ENCODE data around the gene CADPS2. TPM values are rescaled to one million over a fixed set of nuclear protein-coding genes. Genes with fewer than 3 reads are reported as not detected.

CADPS2 gene
- total and polyA plus RNA-seq, 2 donors (not counting 1 experiment from before 2014, with no cell fraction given) = not detected

- no peaks in the 10 kb centered on the region for H3K79me2 ChIP-seq (ENCODE audit: control insufficient read depth, insufficient read depth, low read length)
- intact Hi-C loops (cut with micrococcal nuclease) = no loop called here
- H3K4me3 ChIP-seq (ENCODE audit: control extremely low read depth in 1 of 5, extremely low read depth in 1 of 5, insufficient read depth in 1 of 5, low read depth in 2 of 5, low read length in 4 of 5) = no peak overlapping the region
- H3K9me3 ChIP-seq (ENCODE audit: control extremely low read depth in 1 of 3, control insufficient read depth in 2 of 3, insufficient read depth in 1 of 3, low read length in 2 of 3) = peaks cover 0 to 39% (median 0%) of the 10 kb centered on the region in 3 donors
- peaks cover 0 to 65% (median 40%) of the 10 kb centered on the region in 4 experiments for H3K27me3 ChIP-seq (replicated peaks in 1 of 4; ENCODE audit: control extremely low read depth in 1 of 4, control insufficient read depth in 3 of 4, insufficient read depth in 4 of 4, low read length in 3 of 4)
- no peak overlapping the region for H2AFZ ChIP-seq (ENCODE audit: insufficient read depth, low read depth, low read length, poor library complexity, severe bottlenecking)
- ChIA-PET CTCF (no interaction called here), POLR2A (no interaction called here)
- no peaks in the 10 kb centered on the region for H4K20me1 ChIP-seq (ENCODE audit: control insufficient read depth, insufficient read depth, low read length, poor library complexity, severe bottlenecking)
- H3K9ac ChIP-seq (ENCODE audit: low read length) = no peak overlapping the region
- no peaks in the 10 kb centered on the region for H3K4me1 Mint-ChIP-seq
- H3K4me1 ChIP-seq (ENCODE audit: control insufficient read depth in 2 of 2, insufficient read depth in 2 of 2, low read length in 2 of 2) = no peaks in the 10 kb centered on the region
- H3K9me3 Mint-ChIP-seq (ENCODE audit: insufficient read depth) = no peaks in the 10 kb centered on the region
- DNase-seq (no peak), ATAC-seq (ENCODE audit: low read depth) (no peak)
- H3K4me3 Mint-ChIP-seq = no peak overlapping the region
- no peak overlapping the region for H3K27ac Mint-ChIP-seq
- H3K4me2 ChIP-seq (replicated peaks; ENCODE audit: low read depth, low read length, poor library complexity, severe bottlenecking) = no peak overlapping the region
- H3K36me3 ChIP-seq (replicated peaks in 1 of 2; ENCODE audit: control extremely low read depth in 1 of 2, control insufficient read depth in 1 of 2, extremely low read depth in 1 of 2, insufficient read depth in 2 of 2, low read length in 1 of 2) = no peaks in the 10 kb centered on the region
- TF ChIP-seq EZH2 (IDR thresholded peaks at IDR 0.05; ENCODE audit: borderline replicate concordance, insufficient read depth, low read depth, low read length, poor library complexity, severe bottlenecking) = no peak
- TF ChIP-seq, protein P1, sequence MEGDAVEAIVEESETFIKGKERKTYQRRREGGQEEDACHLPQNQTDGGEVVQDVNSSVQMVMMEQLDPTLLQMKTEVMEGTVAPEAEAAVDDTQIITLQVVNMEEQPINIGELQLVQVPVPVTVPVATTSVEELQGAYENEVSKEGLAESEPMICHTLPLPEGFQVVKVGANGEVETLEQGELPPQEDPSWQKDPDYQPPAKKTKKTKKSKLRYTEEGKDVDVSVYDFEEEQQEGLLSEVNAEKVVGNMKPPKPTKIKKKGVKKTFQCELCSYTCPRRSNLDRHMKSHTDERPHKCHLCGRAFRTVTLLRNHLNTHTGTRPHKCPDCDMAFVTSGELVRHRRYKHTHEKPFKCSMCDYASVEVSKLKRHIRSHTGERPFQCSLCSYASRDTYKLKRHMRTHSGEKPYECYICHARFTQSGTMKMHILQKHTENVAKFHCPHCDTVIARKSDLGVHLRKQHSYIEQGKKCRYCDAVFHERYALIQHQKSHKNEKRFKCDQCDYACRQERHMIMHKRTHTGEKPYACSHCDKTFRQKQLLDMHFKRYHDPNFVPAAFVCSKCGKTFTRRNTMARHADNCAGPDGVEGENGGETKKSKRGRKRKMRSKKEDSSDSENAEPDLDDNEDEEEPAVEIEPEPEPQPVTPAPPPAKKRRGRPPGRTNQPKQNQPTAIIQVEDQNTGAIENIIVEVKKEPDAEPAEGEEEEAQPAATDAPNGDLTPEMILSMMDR (IDR thresholded peaks at IDR 0.05) = no peak
- WGBS (ENCODE audit: insufficient coverage) = 27% methylated on average over 3 of the region's 11 CpGs
- peaks cover 63% of the 10 kb centered on the region for H3K27me3 Mint-ChIP-seq
- no peak overlapping the region for H3K27ac ChIP-seq (ENCODE audit: low read length in 2 of 2)
Observed at GRCh38 chr7:122300956-122301833, 585.1 kb downstream of the CADPS2 start.

DNA sequence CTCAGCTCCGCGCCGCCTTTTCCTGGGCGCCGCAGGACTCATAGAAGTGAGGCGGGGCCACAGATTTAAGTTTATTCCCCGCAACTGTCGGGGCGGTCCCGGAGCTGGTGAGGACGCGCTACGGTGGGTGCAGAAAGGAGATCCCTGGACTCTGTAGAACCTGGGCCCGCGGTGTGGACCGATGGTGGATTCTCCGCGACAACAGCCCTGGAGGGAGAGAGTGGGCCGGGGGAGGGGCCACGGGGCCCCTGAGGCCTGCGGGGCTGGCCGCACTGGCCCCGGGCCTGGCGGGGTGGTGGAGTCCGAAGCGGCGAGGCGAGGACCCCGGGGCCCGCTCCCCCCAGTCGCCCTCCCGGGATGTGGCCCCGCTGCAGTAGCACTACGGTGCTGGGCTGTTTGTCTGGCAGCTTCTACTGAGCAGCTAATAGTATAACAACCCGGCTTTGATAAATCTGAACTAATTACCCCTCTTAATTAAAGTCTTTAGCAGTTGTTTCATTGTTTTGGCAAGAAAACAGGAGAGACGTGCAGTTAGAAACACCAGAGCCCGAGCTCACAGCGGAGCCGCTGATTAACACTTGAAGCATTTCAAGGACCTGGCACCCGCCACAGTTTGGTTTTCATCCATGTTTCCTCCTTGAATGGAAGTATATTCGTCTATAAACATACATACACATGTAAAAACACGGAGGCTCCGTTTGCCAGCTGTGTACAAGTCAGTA, 585.9 kb downstream of the CADPS2 start:
- Histone ChIP-seq H3K36me3 (replicated peaks in 1 of 2; ENCODE audit: control extremely low read depth in 1 of 2, control insufficient read depth in 1 of 2, extremely low read depth in 1 of 2, insufficient read depth in 2 of 2, low read length in 1 of 2) (no peaks in the 10 kb centered on the region), H3K4me2 (replicated peaks; ENCODE audit: low read depth, low read length, poor library complexity, severe bottlenecking) (no peak overlapping the region), H3K4me1 (ENCODE audit: control insufficient read depth in 2 of 2, insufficient read depth in 2 of 2, low read length in 2 of 2) (no peaks in the 10 kb centered on the region), H3K27me3 (replicated peaks in 1 of 4; ENCODE audit: control extremely low read depth in 1 of 4, control insufficient read depth in 3 of 4, insufficient read depth in 4 of 4, low read length in 3 of 4) (peaks cover 0 to 57% (median 37%) of the 10 kb centered on the region in 4 experiments), H3K9ac (ENCODE audit: low read length) (no peak overlapping the region), H4K20me1 (ENCODE audit: control insufficient read depth, insufficient read depth, low read length, poor library complexity, severe bottlenecking) (no peaks in the 10 kb centered on the region), H3K9me3 (ENCODE audit: control extremely low read depth in 1 of 3, control insufficient read depth in 2 of 3, insufficient read depth in 1 of 3, low read length in 2 of 3) (peaks cover 0 to 30% (median 0%) of the 10 kb centered on the region in 3 donors), H2AFZ (ENCODE audit: insufficient read depth, low read depth, low read length, poor library complexity, severe bottlenecking) (no peak overlapping the region), H3K79me2 (ENCODE audit: control insufficient read depth, insufficient read depth, low read length) (no peaks in the 10 kb centered on the region), H3K4me3 (ENCODE audit: control extremely low read depth in 1 of 5, extremely low read depth in 1 of 5, insufficient read depth in 1 of 5, low read depth in 2 of 5, low read length in 4 of 5) (no peak overlapping the region), H3K27ac (ENCODE audit: low read length in 2 of 2) (no peak overlapping the region)
- no peak for TF ChIP-seq EZH2 (IDR thresholded peaks at IDR 0.05; ENCODE audit: borderline replicate concordance, insufficient read depth, low read depth, low read length, poor library complexity, severe bottlenecking)
- TF ChIP-seq, protein P1 (IDR thresholded peaks at IDR 0.05) = no peak
- CTCF ChIA-PET = no interaction called here
- POLR2A ChIA-PET = no interaction called here
- ATAC-seq (ENCODE audit: low read depth) = no peak
- peaks cover 66% of the 10 kb centered on the region for H3K27me3 Mint-ChIP-seq
- DNase-seq = no peak
- no peaks in the 10 kb centered on the region for H3K9me3 Mint-ChIP-seq (ENCODE audit: insufficient read depth)
- intact Hi-C loops (cut with micrococcal nuclease) = no loop called here
- H3K4me3 Mint-ChIP-seq = no peak overlapping the region
- H3K4me1 Mint-ChIP-seq = no peaks in the 10 kb centered on the region
- 18% methylated on average over 36 of the region's 43 CpGs for WGBS (ENCODE audit: insufficient coverage)
- H3K27ac Mint-ChIP-seq = no peak overlapping the region
